Liver (tissue), 9 donors: Measurements from ENCODE around the gene CRACDL. TPM values are rescaled to one million over a fixed set of nuclear protein-coding genes. Genes with fewer than 3 reads are reported as not detected.

Source experiments
- DNase-seq: peaks from one replicate; pipeline ENCODE4 v3.0.0-alpha.2; 2017; ENCODE audit warnings: low spot score
- H3K27ac ChIP-seq, 2 donors: one replicate each; pipeline ENCODE4 v1.7.0; 2013; ENCODE audit warnings: inconsistent platforms in 2 of 2, low read length in 2 of 2, control low read depth in 1 of 2, low read depth in 1 of 2, mild to moderate bottlenecking in 1 of 2
- H3K27me3 ChIP-seq, 4 donors: one replicate each; pipeline versions ENCODE4 v1.6.1 to v1.7.0; 2013; ENCODE audit warnings: low read length in 3 of 4, inconsistent platforms in 1 of 4, mild to moderate bottlenecking in 1 of 4, moderate library complexity in 1 of 4; ENCODE audit not compliant: control insufficient read depth in 4 of 4, insufficient read depth in 4 of 4
- H3K36me3 ChIP-seq, 4 donors: one replicate each; pipeline versions ENCODE4 v1.6.1 to v1.7.0; 2013; ENCODE audit warnings: low read length in 3 of 4, mild to moderate bottlenecking in 3 of 4, low read depth in 1 of 4, moderate library complexity in 1 of 4; ENCODE audit not compliant: control insufficient read depth in 4 of 4, insufficient read depth in 3 of 4
- H3K4me1 ChIP-seq, 4 donors: one replicate each; pipeline versions ENCODE4 v1.6.1 to v1.7.0; 2013; ENCODE audit warnings: low read length in 3 of 4, mild to moderate bottlenecking in 3 of 4, moderate library complexity in 1 of 4; ENCODE audit not compliant: control insufficient read depth in 4 of 4, insufficient read depth in 4 of 4
- H3K4me3 ChIP-seq, 3 donors: one replicate each; pipeline versions ENCODE4 v1.6.1 to v1.7.0; 2013; ENCODE audit warnings: low read length in 3 of 3, control low read depth in 1 of 3, low read depth in 1 of 3, mild to moderate bottlenecking in 1 of 3
- H3K9ac ChIP-seq, 2 donors: one replicate each; pipeline ENCODE4 v1.7.0; 2013; ENCODE audit warnings: low read length in 2 of 2, mild to moderate bottlenecking in 2 of 2, moderate library complexity in 2 of 2, control low read depth in 1 of 2, low read depth in 1 of 2
- H3K9me3 ChIP-seq, 4 donors: one replicate each; pipeline versions ENCODE4 v1.6.1 to v1.7.0; 2013; ENCODE audit warnings: low read length in 3 of 4; ENCODE audit not compliant: control insufficient read depth in 4 of 4
- CTCF ChIP-seq: fragments of 150-350 bp; IDR thresholded peaks from 2 replicates; pipeline ENCODE4 v1.5.1; 2017; ENCODE audit warnings: improper control_type of control experiment, low read depth, low read length; ENCODE audit not compliant: missing input control
- EGR1 ChIP-seq, 2 donors: IDR thresholded peaks; 2 replicates each; pipeline ENCODE4 v1.6.1; 2016 to 2018; ENCODE audit warnings: antibody characterized with exemption in 2 of 2, low read depth in 2 of 2
- FOXA1 ChIP-seq: IDR thresholded peaks from 2 replicates; pipeline ENCODE4 v1.6.1; 2016; ENCODE audit warnings: antibody characterized with exemption
- FOXA2 ChIP-seq: IDR thresholded peaks from 2 replicates; pipeline ENCODE4 v1.6.1; 2016; ENCODE audit warnings: antibody characterized with exemption
- GABPA ChIP-seq, 2 donors: IDR thresholded peaks in 1 of 2; conservative IDR thresholded peaks in 1 of 2; 2 replicates each; pipeline ENCODE4 v1.6.1; 2016; ENCODE audit warnings: antibody characterized with exemption in 2 of 2, mild to moderate bottlenecking in 1 of 2, moderate library complexity in 1 of 2
- HNF4A ChIP-seq, 2 donors: conservative IDR thresholded peaks; 2 replicates each; pipeline ENCODE4 v1.6.1; 2016; ENCODE audit warnings: antibody characterized with exemption in 2 of 2, mild to moderate bottlenecking in 2 of 2
- HNF4G ChIP-seq: IDR thresholded peaks from 2 replicates; pipeline ENCODE4 v1.6.1; 2016; ENCODE audit warnings: antibody characterized with exemption
- JUND ChIP-seq, 2 donors: IDR thresholded peaks; 2 replicates each; pipeline ENCODE4 v1.6.1; 2016; ENCODE audit warnings: antibody characterized with exemption in 2 of 2
- MAX ChIP-seq: IDR thresholded peaks from 2 replicates; pipeline ENCODE4 v1.6.1; 2016; ENCODE audit warnings: antibody characterized with exemption
- NR2F2 ChIP-seq: IDR thresholded peaks from 2 replicates; pipeline ENCODE4 v1.6.1; 2016; ENCODE audit warnings: antibody characterized with exemption
- RAD21 ChIP-seq, 2 donors: IDR thresholded peaks; 2 replicates each; pipeline ENCODE4 v1.6.1; 2016; ENCODE audit warnings: antibody characterized with exemption in 2 of 2, mild to moderate bottlenecking in 2 of 2
- REST ChIP-seq: IDR thresholded peaks from 2 replicates; pipeline ENCODE4 v1.6.1; 2016; ENCODE audit warnings: antibody characterized with exemption, mild to moderate bottlenecking
- RXRA ChIP-seq, 2 donors: IDR thresholded peaks; 2 replicates each; pipeline ENCODE4 v1.6.1; 2017 to 2018; ENCODE audit warnings: antibody characterized with exemption in 2 of 2, mild to moderate bottlenecking in 1 of 2
- SP1 ChIP-seq: IDR thresholded peaks from 2 replicates; pipeline ENCODE4 v1.6.1; 2018; ENCODE audit warnings: antibody characterized with exemption, mild to moderate bottlenecking
- TAF1 ChIP-seq: conservative IDR thresholded peaks from 2 replicates; pipeline ENCODE4 v1.6.1; 2016; ENCODE audit warnings: antibody characterized with exemption, mild to moderate bottlenecking
- YY1 ChIP-seq: IDR thresholded peaks from 2 replicates; pipeline ENCODE4 v1.6.1; 2016; ENCODE audit warnings: antibody characterized with exemption, mild to moderate bottlenecking
- WGBS: extraction: QIAGEN DNeasy Blood & Tissue Kit; methylation state at CpG from one replicate; pipeline ENCODE4 v1.1.7; 2013; 5-methylcytosine and 5-hydroxymethylcytosine counted together
- polyA plus RNA-seq, 2 donors: library from polyadenylated mRNA; stranded (reverse) in 1 of 2; unstranded in 1 of 2; fragments of 200-250 nt in 1 of 2; fragments of >200 nt in 1 of 2; fragmentation: Nextera tagmentation in 1 of 2; extraction: Ambion mirVana in 1 of 2; gene quantifications; one replicate each; pipeline versions ENCODE4 v1.2.1 to v1.2.3, GENCODE V29; 2013 to 2015
- total RNA-seq, 2 donors: library from RNA; depleted of rRNA; stranded (reverse); fragments of >200 nt; gene quantifications; one replicate each; pipeline ENCODE4 v1.2.3, GENCODE V29; 2014
- TF ChIP-seq, protein P1 (sequence below): IDR thresholded peaks from 2 replicates; pipeline ENCODE4 v1.6.1; 2016; ENCODE audit warnings: antibody characterized with exemption
- TF ChIP-seq, protein P2 (sequence below): IDR thresholded peaks from 2 replicates; pipeline ENCODE4 v1.6.1; 2016; ENCODE audit warnings: antibody characterized with exemption
- donor health status: healthy.
- donor health status: healthy.
- donor health status: healthy.
- donor health status: healthy.
- donor health status: healthy.

Gene CRACDL
- total and polyA plus RNA-seq, 4 donors = 0.13 to 0.46 (median 0.29) TPM

GRCh38 chr2:98897746-98898145, 38.3 kb downstream of the CRACDL start:
- no peak for TF ChIP-seq CTCF
- TF ChIP-seq, protein P1, sequence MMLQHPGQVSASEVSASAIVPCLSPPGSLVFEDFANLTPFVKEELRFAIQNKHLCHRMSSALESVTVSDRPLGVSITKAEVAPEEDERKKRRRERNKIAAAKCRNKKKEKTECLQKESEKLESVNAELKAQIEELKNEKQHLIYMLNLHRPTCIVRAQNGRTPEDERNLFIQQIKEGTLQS = no peak
- TF ChIP-seq NR2F2 = no peak
- no peak for TF ChIP-seq JUND (IDR thresholded peaks at IDR 0.05)
- no peak overlapping the region for H3K9ac ChIP-seq

DNA sequence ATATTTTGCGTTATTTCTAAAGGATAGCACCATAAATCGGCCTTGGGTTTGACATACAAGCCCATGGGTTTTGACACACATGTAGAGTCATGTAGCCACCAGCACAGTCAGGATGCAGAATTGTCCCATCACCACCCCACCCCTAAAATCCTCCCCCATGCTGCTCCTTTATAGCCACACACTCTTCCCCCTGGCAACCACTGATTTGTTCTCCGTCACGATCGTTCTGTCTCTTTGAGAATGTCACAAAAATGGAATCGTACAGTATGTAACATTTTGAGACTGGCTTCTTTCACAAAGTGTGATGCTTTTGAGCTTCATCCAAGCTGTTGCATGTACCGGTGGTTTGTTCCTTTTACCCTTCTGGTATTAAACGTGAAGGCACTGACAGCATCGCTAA, 39.1 kb downstream of the CRACDL start:
- WGBS = 86% methylated on average over 9 of the region's 9 CpGs
- TF ChIP-seq YY1 = no peak
- TF ChIP-seq JUND (IDR thresholded peaks at IDR 0.05) = no peak
- no peak for TF ChIP-seq CTCF
- no peak for TF ChIP-seq GABPA (IDR thresholded peaks at IDR 0.05 in 1 of 2, conservative IDR thresholded peaks at IDR 0.05 in 1 of 2)
- no peak for TF ChIP-seq HNF4A (conservative IDR thresholded peaks at IDR 0.05)
- TF ChIP-seq REST = no peak
- no peak for TF ChIP-seq SP1
- no peak for TF ChIP-seq RXRA (IDR thresholded peaks at IDR 0.05)
- TF ChIP-seq TAF1 = no peak
- TF ChIP-seq FOXA1 = no peak
- no peak for TF ChIP-seq MAX
- TF ChIP-seq NR2F2 = no peak
- no peak for TF ChIP-seq EGR1 (IDR thresholded peaks at IDR 0.05; ENCODE audit: low read depth in 2 of 2)
- TF ChIP-seq, protein P1 = no peak
- no peak for TF ChIP-seq FOXA2
- no peak for TF ChIP-seq RAD21 (IDR thresholded peaks at IDR 0.05)
- TF ChIP-seq, protein P2, sequence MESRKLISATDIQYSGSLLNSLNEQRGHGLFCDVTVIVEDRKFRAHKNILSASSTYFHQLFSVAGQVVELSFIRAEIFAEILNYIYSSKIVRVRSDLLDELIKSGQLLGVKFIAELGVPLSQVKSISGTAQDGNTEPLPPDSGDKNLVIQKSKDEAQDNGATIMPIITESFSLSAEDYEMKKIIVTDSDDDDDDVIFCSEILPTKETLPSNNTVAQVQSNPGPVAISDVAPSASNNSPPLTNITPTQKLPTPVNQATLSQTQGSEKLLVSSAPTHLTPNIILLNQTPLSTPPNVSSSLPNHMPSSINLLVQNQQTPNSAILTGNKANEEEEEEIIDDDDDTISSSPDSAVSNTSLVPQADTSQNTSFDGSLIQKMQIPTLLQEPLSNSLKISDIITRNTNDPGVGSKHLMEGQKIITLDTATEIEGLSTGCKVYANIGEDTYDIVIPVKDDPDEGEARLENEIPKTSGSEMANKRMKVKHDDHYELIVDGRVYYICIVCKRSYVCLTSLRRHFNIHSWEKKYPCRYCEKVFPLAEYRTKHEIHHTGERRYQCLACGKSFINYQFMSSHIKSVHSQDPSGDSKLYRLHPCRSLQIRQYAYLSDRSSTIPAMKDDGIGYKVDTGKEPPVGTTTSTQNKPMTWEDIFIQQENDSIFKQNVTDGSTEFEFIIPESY = no peak
- TF ChIP-seq HNF4G = no peak
- no peak overlapping the region for H3K4me3 ChIP-seq
- DNase-seq = no peak
- no peaks in the 10 kb centered on the region for H3K27me3 ChIP-seq
- no peaks in the 10 kb centered on the region for H3K36me3 ChIP-seq
- no peaks in the 10 kb centered on the region for H3K9me3 ChIP-seq
- no peak overlapping the region for H3K27ac ChIP-seq
- H3K4me1 ChIP-seq = no peaks in the 10 kb centered on the region
- H3K9ac ChIP-seq = no peak overlapping the region

More at GRCh38 chr2:98897746-98898145, 38.3 kb downstream of the CRACDL start:
- WGBS = 96% methylated on average over 4 of the region's 4 CpGs
- no peaks in the 10 kb centered on the region for H3K9me3 ChIP-seq
- H3K36me3 ChIP-seq = no peaks in the 10 kb centered on the region
- no peak overlapping the region for H3K4me3 ChIP-seq
- H3K27me3 ChIP-seq = no peaks in the 10 kb centered on the region
- H3K4me1 ChIP-seq = no peaks in the 10 kb centered on the region
- no peak overlapping the region for H3K27ac ChIP-seq
- no peak for DNase-seq
